ENCODE measurements around the gene MAP3K8.
"Not testable (repeated sequence)": the region's sequence is repeated elsewhere in the genome, so short reads cannot be mapped to it uniquely, and the experiment has no call there.

MAP3K8 gene

GRCh38 chr10:30420766-30421165, 13.2 kb upstream of the MAP3K8 start:
- Histone ChIP-seq H3K18ac (ENCODE audit: low read length) (no peak overlapping the region), H2AK5ac (ENCODE audit: low read depth, low read length) (no peak overlapping the region), H3K27ac (replicated peaks; ENCODE audit: low read length) (no peak overlapping the region), H2BK12ac (ENCODE audit: low read length) (no peak overlapping the region), H3K9ac (ENCODE audit: low read depth, low read length, poor library complexity) (no peak overlapping the region), H3K14ac (ENCODE audit: low read length) (no peak overlapping the region), H4K8ac (ENCODE audit: low read depth, low read length) (no peak overlapping the region), H2BK15ac (ENCODE audit: low read length) (no peak overlapping the region), H3K23ac (ENCODE audit: low read depth, low read length, poor library complexity) (no peak overlapping the region), H2BK120ac (ENCODE audit: low read depth, low read length) (no peak overlapping the region), H2BK5ac (ENCODE audit: low read length) (no peak overlapping the region), H3K79me1 (ENCODE audit: low read depth, low read length) (no peaks in the 10 kb centered on the region), H3K4me1 (ENCODE audit: control insufficient read depth in 2 of 2, insufficient read depth in 1 of 2, low read depth in 1 of 2, low read length in 2 of 2) (peaks cover 9 to 17% of the 10 kb centered on the region in 2 donors), H3K4me2 (ENCODE audit: insufficient read depth, low read length, poor library complexity, severe bottlenecking) (no peak overlapping the region), H2AFZ (ENCODE audit: low read length) (no peak overlapping the region), H3K9me3 (replicated peaks in 1 of 2; ENCODE audit: control insufficient read depth in 2 of 2, insufficient read depth in 1 of 2, low read depth in 1 of 2, low read length in 2 of 2) (no peaks in the 10 kb centered on the region), H4K91ac (ENCODE audit: low read depth, low read length, poor library complexity) (no peak overlapping the region), H3K4ac (ENCODE audit: low read length) (no peak overlapping the region), H3K27me3 (ENCODE audit: control insufficient read depth in 3 of 3, insufficient read depth in 3 of 3, low read depth in 1 of 3, low read length in 3 of 3) (no peaks in the 10 kb centered on the region), H3K4me3 (ENCODE audit: low read length in 2 of 2) (no peak overlapping the region), H3K36me3 (replicated peaks in 1 of 2; ENCODE audit: control insufficient read depth in 2 of 2, insufficient read depth in 2 of 2, low read length in 2 of 2) (no peaks in the 10 kb centered on the region)
- no peak for DNase-seq (ENCODE audit: low spot score)
- no CpG with 5 or more reads among the region's 1 CpG for WGBS, 2 donors (ENCODE audit: extremely low coverage in 2 of 2, insufficient read length in 2 of 2, insufficient replicate concordance in 1 of 2)

GRCh38 chr10:30422151-30422695, 11.8 kb upstream of the MAP3K8 start:
- Histone ChIP-seq H3K14ac (ENCODE audit: low read length) (no peak overlapping the region), H3K9ac (ENCODE audit: low read depth, low read length, poor library complexity) (no peak overlapping the region), H4K91ac (ENCODE audit: low read depth, low read length, poor library complexity) (no peak overlapping the region), H2BK120ac (ENCODE audit: low read depth, low read length) (no peak overlapping the region), H2AFZ (ENCODE audit: low read length) (no peak overlapping the region), H2BK12ac (ENCODE audit: low read length) (no peak overlapping the region), H2AK5ac (ENCODE audit: low read depth, low read length) (no peak overlapping the region), H3K23ac (ENCODE audit: low read depth, low read length, poor library complexity) (no peak overlapping the region), H2BK5ac (ENCODE audit: low read length) (no peak overlapping the region), H3K27ac (replicated peaks; ENCODE audit: low read length) (no peak overlapping the region), H3K18ac (ENCODE audit: low read length) (no peak overlapping the region), H3K4me1 (ENCODE audit: control insufficient read depth in 2 of 2, insufficient read depth in 1 of 2, low read depth in 1 of 2, low read length in 2 of 2) (peaks cover 9 to 17% of the 10 kb centered on the region in 2 donors), H3K4me2 (ENCODE audit: insufficient read depth, low read length, poor library complexity, severe bottlenecking) (no peak overlapping the region), H3K4me3 (ENCODE audit: low read length in 2 of 2) (no peak overlapping the region), H4K8ac (ENCODE audit: low read depth, low read length) (no peak overlapping the region), H3K4ac (ENCODE audit: low read length) (no peak overlapping the region), H2BK15ac (ENCODE audit: low read length) (no peak overlapping the region), H3K9me3 (replicated peaks in 1 of 2; ENCODE audit: control insufficient read depth in 2 of 2, insufficient read depth in 1 of 2, low read depth in 1 of 2, low read length in 2 of 2) (no peaks in the 10 kb centered on the region), H3K79me1 (ENCODE audit: low read depth, low read length) (no peaks in the 10 kb centered on the region), H3K36me3 (replicated peaks in 1 of 2; ENCODE audit: control insufficient read depth in 2 of 2, insufficient read depth in 2 of 2, low read length in 2 of 2) (no peaks in the 10 kb centered on the region), H3K27me3 (ENCODE audit: control insufficient read depth in 3 of 3, insufficient read depth in 3 of 3, low read depth in 1 of 3, low read length in 3 of 3) (no peaks in the 10 kb centered on the region)
- no CpG with 5 or more reads among the region's 7 CpGs for WGBS, 2 donors (ENCODE audit: extremely low coverage in 2 of 2, insufficient read length in 2 of 2, insufficient replicate concordance in 1 of 2)
- no peak for DNase-seq (ENCODE audit: low spot score)

GRCh38 chr10:30422981-30423654, 10.9 kb upstream of the MAP3K8 start:
- no peak overlapping the region for H3K23ac ChIP-seq (ENCODE audit: low read depth, low read length, poor library complexity)
- H3K4me1 ChIP-seq (ENCODE audit: control insufficient read depth in 2 of 2, insufficient read depth in 1 of 2, low read depth in 1 of 2, low read length in 2 of 2): peaks cover 9 to 25% of the 10 kb centered on the region in 2 donors
- H3K4ac ChIP-seq (ENCODE audit: low read length): no peak overlapping the region
- H2AK5ac ChIP-seq (ENCODE audit: low read depth, low read length): peak overlapping the region; percentile 15
- no peak overlapping the region for H4K91ac ChIP-seq (ENCODE audit: low read depth, low read length, poor library complexity)
- no peaks in the 10 kb centered on the region for H3K79me1 ChIP-seq (ENCODE audit: low read depth, low read length)
- no peak overlapping the region for H4K8ac ChIP-seq (ENCODE audit: low read depth, low read length)
- peak overlapping the region; percentile 6 for H2BK120ac ChIP-seq (ENCODE audit: low read depth, low read length)
- H2AFZ ChIP-seq (ENCODE audit: low read length): peak overlapping the region; percentile 84
- H3K27me3 ChIP-seq (ENCODE audit: control insufficient read depth in 3 of 3, insufficient read depth in 3 of 3, low read depth in 1 of 3, low read length in 3 of 3): no peaks in the 10 kb centered on the region
- peak; percentile 27 for DNase-seq (ENCODE audit: low spot score)
- no peak overlapping the region for H3K4me3 ChIP-seq (ENCODE audit: low read length in 2 of 2)
- H3K9me3 ChIP-seq (replicated peaks in 1 of 2; ENCODE audit: control insufficient read depth in 2 of 2, insufficient read depth in 1 of 2, low read depth in 1 of 2, low read length in 2 of 2): no peaks in the 10 kb centered on the region
- no peak overlapping the region for H3K4me2 ChIP-seq (ENCODE audit: insufficient read depth, low read length, poor library complexity, severe bottlenecking)
- H2BK15ac ChIP-seq (ENCODE audit: low read length): no peak overlapping the region
- no peak overlapping the region for H2BK5ac ChIP-seq (ENCODE audit: low read length)
- peak overlapping the region; percentile 55 for H3K18ac ChIP-seq (ENCODE audit: low read length)
- no peak overlapping the region for H3K9ac ChIP-seq (ENCODE audit: low read depth, low read length, poor library complexity)
- H3K27ac ChIP-seq (replicated peaks; ENCODE audit: low read length): peak overlapping the region; percentile 10
- no peak overlapping the region for H3K14ac ChIP-seq (ENCODE audit: low read length)
- WGBS, 2 donors (ENCODE audit: extremely low coverage in 2 of 2, insufficient read length in 2 of 2, insufficient replicate concordance in 1 of 2): no CpG with 5 or more reads among the region's 8 CpGs
- no peaks in the 10 kb centered on the region for H3K36me3 ChIP-seq (replicated peaks in 1 of 2; ENCODE audit: control insufficient read depth in 2 of 2, insufficient read depth in 2 of 2, low read length in 2 of 2)
- H2BK12ac ChIP-seq (ENCODE audit: low read length): no peak overlapping the region

GRCh38 chr10:30423655-30424275, 10.2 kb upstream of the MAP3K8 start:
- H3K9ac ChIP-seq (ENCODE audit: low read depth, low read length, poor library complexity); H3K4ac ChIP-seq (ENCODE audit: low read length); H3K4me3 ChIP-seq (ENCODE audit: low read length in 2 of 2); H4K8ac ChIP-seq (ENCODE audit: low read depth, low read length); DNase-seq (ENCODE audit: low spot score); H2AK5ac ChIP-seq (ENCODE audit: low read depth, low read length); H2BK12ac ChIP-seq (ENCODE audit: low read length); H3K36me3 ChIP-seq (replicated peaks in 1 of 2; ENCODE audit: control insufficient read depth in 2 of 2, insufficient read depth in 2 of 2, low read length in 2 of 2); H3K23ac ChIP-seq (ENCODE audit: low read depth, low read length, poor library complexity); H2BK5ac ChIP-seq (ENCODE audit: low read length); H3K9me3 ChIP-seq (replicated peaks in 1 of 2; ENCODE audit: control insufficient read depth in 2 of 2, insufficient read depth in 1 of 2, low read depth in 1 of 2, low read length in 2 of 2); H2BK15ac ChIP-seq (ENCODE audit: low read length); H4K91ac ChIP-seq (ENCODE audit: low read depth, low read length, poor library complexity); H3K79me1 ChIP-seq (ENCODE audit: low read depth, low read length); H3K14ac ChIP-seq (ENCODE audit: low read length); H3K27me3 ChIP-seq (ENCODE audit: control insufficient read depth in 3 of 3, insufficient read depth in 3 of 3, low read depth in 1 of 3, low read length in 3 of 3); H2BK120ac ChIP-seq (ENCODE audit: low read depth, low read length); H3K4me2 ChIP-seq (ENCODE audit: insufficient read depth, low read length, poor library complexity, severe bottlenecking): not testable (repeated sequence)
- H3K18ac ChIP-seq (ENCODE audit: low read length): peak overlapping the region; percentile 55
- H3K27ac ChIP-seq (replicated peaks; ENCODE audit: low read length): peak overlapping the region; percentile 10
- H2AFZ ChIP-seq (ENCODE audit: low read length): peak overlapping the region; percentile 84
- no CpG with 5 or more reads among the region's 6 CpGs for WGBS, 2 donors (ENCODE audit: extremely low coverage in 2 of 2, insufficient read length in 2 of 2, insufficient replicate concordance in 1 of 2)
- peaks cover 9 to 26% of the 10 kb centered on the region in 2 donors for H3K4me1 ChIP-seq (ENCODE audit: control insufficient read depth in 2 of 2, insufficient read depth in 1 of 2, low read depth in 1 of 2, low read length in 2 of 2)

Measured in neuronal stem cell (in vitro differentiated cells).